HG03571 (cell line): ENCODE measurements around the gene ZNF212.
"Not testable (repeated sequence)": the region's sequence is repeated elsewhere in the genome, so short reads cannot be mapped to it uniquely, and the experiment has no call there.

Experiments
- ATAC-seq: cut with Tn5 transposase; IDR thresholded peaks from one replicate; pipeline ENCODE4 v1.9.1; 2021; ENCODE audit not compliant: unreplicated experiment

The ZNF212 gene

GRCh38 chr7:149252378-149252777 is 12.9 kb downstream of the ZNF212 start:
- ATAC-seq, result no peak

- ATAC-seq, result no peak
These were observed 14.2 kb downstream of the ZNF212 start for GRCh38 chr7:149253665-149254064.

- ATAC-seq, result no peak
These were observed 14.9 kb downstream of the ZNF212 start for GRCh38 chr7:149254181-149254858.

DNA sequence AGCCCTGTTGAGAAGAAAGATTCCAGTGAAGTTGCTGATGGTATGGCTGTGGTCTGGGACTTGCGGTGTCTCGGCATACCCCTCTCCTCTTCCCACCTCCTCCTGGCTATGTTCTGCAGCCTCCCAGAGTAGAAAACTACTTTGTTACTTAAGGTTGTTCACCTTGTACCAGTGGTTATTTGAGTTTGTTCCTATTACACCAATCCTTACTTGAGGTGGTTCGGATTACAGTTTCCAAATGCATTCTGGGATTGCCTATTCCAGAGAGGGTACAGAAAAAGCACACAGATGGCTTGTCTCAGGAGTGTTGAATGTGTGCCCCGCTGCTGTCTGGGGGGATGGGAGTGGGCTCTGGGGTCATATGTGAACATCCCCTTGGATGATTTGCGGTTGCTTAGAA is 15.7 kb downstream of the ZNF212 start:
- ATAC-seq, result no peak

DNA sequence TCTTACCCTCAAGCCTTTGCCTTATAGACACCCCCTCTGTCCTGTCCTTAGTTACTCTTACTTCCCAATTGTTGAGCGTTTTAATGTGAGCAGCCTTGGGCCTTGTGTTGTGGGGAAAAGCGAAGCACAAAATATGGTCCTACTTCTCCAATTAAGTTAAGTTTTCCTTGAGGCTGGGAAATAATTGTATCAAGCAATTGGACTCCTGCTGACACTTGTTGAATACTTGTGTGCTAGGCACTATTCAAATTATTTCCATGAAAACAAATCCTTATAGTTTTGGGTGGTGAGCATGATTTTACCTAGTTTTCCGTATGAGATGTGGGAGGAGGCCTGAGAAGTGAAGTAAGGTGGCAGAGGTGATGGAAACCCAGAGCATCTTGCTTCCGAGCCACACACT is 17.1 kb downstream of the ZNF212 start:
- ATAC-seq, result no peak

- no peak for ATAC-seq
These were observed 17.7 kb downstream of the ZNF212 start for GRCh38 chr7:149257146-149257545.

- peak; percentile 1 for ATAC-seq
These were observed 21.9 kb downstream of the ZNF212 start for GRCh38 chr7:149261316-149261828.

GRCh38 chr7:149261829-149262617 is 22.6 kb downstream of the ZNF212 start, which contains the start of gene ZNF783:
Gene ZNF783, plus strand, starts transcription at chr7:149262196. Its CDS starts 138 bp downstream, at chr7:149262334.
- peak; percentile 85 for ATAC-seq

DNA sequence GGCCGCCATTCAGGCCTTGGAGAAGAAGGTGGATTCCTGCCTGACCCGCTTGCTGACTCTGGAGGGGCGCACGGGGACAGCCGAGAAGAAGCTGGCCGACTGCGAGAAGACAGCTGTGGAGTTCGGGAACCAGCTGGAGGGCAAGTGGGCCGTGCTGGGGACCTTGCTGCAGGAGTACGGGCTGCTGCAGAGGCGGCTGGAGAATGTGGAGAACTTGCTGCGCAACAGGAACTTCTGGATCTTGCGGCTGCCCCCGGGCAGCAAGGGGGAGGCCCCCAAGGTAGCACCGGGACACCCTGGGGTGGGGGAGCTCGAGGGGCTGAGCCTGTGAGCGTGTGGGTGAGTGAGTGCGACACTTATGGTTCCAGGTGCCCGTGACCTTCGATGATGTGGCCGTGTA is 27.0 kb downstream of the ZNF212 start:
- no peak for ATAC-seq

GRCh38 chr7:149267733-149268132 is 28.3 kb downstream of the ZNF212 start:
- no peak for ATAC-seq

DNA sequence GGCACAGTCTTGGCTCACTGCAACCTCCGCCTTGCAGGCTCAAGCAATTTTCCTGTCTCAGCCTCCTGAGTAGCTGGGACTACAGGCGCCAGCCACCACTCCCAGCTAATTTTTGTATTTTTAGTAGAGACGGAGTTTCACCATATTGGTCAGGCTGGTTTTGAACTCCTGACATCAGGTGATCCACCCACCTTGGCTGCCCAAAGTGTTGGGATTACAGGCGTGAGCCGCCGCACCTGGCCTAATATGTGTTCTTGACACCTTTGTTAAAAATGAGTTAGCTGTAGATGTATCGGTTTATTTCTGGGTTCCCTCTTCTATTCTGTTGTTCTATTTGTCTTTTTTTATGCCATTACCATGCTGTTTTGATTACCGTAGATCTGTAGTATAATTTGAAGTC is 35.0 kb downstream of the ZNF212 start:
- not testable (repeated sequence) for ATAC-seq

- ATAC-seq, result no peak
These were observed 38.4 kb downstream of the ZNF212 start for GRCh38 chr7:149277871-149278270.

GRCh38 chr7:149278396-149278795 is 38.9 kb downstream of the ZNF212 start:
- ATAC-seq, result no peak

- no peak for ATAC-seq
These were observed 39.8 kb downstream of the ZNF212 start for GRCh38 chr7:149279111-149279743.

GRCh38 chr7:149280151-149280550 is 40.7 kb downstream of the ZNF212 start:
- ATAC-seq, result no peak

DNA sequence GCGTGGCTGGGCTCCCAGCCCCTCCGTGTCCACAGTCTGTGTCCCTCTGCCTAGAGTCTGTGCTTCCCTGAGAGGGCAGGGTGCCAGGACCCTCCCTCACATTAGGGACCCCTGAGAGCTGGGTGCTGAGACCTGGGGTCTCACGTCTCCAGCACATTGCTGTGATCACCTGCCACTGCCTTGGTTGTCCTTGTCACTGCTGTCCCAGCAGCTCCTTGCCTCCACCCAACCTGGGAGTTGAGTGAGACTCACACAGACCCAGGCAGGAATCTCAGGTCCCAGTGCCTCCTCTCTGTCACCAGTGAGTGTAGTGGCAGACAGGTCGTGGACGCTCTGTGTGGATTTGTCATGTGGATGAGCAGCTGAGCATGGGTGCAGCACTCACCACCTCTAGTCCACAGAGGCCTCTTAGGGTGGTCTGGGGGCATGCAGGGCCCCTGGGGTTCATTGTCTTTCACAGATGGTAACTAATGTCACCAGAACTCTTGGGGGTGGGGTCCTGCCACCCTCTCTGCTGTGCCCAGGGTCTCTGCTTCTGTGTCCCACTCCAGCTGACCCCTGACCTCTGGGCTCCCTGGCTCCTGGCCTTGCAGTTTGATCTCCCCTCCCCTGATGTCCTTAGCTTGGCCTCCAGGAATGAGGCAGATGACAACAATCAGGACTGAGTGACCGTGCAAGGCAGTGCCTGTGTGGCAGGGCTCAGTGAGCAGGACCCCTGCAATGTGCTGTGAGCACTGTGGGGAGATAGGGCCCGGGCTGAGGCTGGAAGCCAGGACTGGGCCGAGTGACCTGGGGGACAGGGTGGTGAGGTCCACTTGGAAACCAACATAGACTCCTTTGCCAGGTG is 41.4 kb downstream of the ZNF212 start:
- no peak for ATAC-seq

- no peak for ATAC-seq
These were observed 42.3 kb downstream of the ZNF212 start for GRCh38 chr7:149281508-149282330.

- no peak for ATAC-seq
These were observed 42.8 kb downstream of the ZNF212 start for GRCh38 chr7:149282331-149282655.

DNA sequence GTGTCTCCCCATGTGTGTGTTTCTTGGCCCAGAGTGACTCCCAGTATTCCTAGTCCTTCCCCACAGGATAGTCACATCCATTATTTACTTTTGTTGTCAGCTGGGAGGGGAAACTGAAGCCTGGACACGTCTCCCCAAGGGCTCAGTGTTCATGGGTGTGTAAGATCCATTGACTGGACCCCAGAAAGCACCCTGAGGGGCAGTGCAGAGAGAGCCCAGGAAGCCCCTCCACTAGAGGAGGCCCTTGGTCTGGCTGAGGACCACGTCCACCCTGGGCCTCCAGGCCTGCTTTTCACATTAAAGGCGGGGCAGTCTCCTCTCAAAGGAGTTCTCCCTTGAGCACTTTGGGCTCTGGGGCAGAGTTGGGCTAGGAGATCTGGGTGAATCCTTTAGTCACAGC is 43.9 kb downstream of the ZNF212 start:
- ATAC-seq, result no peak

- no peak for ATAC-seq
These were observed 44.9 kb downstream of the ZNF212 start for GRCh38 chr7:149284343-149284742.
